SU-DHL-6 (cell line): Measurements from ENCODE around the gene FRZB.

Experiments used
- CTCF ChIP-seq: fragments of 200-600 bp; sonication (generic); IDR thresholded peaks from one replicate; pipeline ENCODE4 v1.5.1; 2017; ENCODE audit warnings: antibody characterized with exemption, mild to moderate bottlenecking, low read length, moderate library complexity; ENCODE audit not compliant: insufficient read depth, poor library complexity, severe bottlenecking
- EZH2phosphoT487 ChIP-seq: fragments of 200-600 bp; sonication (generic), shearing (Covaris generic); conservative IDR thresholded peaks from 2 replicates; pipeline ENCODE4 v1.6.1; 2018; ENCODE audit warnings: mild to moderate bottlenecking, antibody characterized with exemption, low read length, moderate library complexity, mixed read lengths

GRCh38 chr2:182903566-182903965 is 37.1 kb upstream of the FRZB start:
- TF ChIP-seq CTCF (no peak), EZH2phosphoT487 (no peak)
